Activated CD8-positive, alpha-beta memory T cell treated with anti-CD3 and anti-CD28 coated beads, Interleukin-2, amount 50 U/mL, for 4 hours (primary cell): ENCODE data around the gene YAP1.
"Not testable (repeated sequence)": the region's sequence is repeated elsewhere in the genome, so short reads cannot be mapped to it uniquely, and the experiment has no call there.

Source experiments
- DNase-seq: peaks from one replicate; pipeline ENCODE4 v3.0.0-alpha.2; 2020

YAP1 gene

GRCh38 chr11:102166175-102167064 is 56.2 kb downstream of the YAP1 start:
- DNase-seq: no peak

DNA sequence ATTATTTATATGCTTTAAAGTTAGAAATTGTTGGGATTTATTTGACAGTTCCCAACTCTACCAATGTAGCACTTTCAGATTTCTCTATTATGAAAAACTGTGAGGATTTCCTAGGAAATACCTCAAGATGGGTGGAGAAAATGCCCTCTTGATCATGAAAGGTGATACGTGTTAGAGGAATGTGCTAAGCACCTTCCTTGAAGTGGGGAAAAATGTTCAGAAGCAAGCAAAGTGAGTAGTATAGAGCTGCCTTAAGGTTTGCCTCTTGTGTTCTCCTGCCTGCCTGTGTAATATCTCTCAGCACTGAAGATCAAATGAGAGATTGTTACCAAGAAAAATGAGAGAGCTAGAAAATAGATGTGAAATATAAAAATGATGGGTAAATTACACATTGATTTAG is 58.2 kb downstream of the YAP1 start:
- DNase-seq: no peak

DNA sequence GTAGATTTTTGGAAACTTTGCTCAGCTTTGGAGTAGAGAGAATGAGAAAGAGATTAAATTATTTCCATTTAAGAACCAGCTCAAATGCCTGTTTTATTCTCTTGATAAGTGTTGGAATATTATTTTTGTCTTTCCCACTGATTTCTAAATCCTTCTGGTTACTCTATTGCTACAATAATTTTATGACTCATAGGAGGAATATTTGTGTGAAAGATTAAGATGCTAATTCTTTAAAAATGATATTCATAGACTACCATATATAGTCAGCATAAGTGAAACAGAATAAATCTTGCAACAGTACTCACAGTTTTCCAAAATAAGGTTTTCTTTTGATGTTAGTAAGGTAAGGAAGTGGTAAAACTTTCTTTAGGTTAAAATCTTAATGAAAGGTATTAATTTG is 60.9 kb downstream of the YAP1 start:
- DNase-seq: no peak

DNA sequence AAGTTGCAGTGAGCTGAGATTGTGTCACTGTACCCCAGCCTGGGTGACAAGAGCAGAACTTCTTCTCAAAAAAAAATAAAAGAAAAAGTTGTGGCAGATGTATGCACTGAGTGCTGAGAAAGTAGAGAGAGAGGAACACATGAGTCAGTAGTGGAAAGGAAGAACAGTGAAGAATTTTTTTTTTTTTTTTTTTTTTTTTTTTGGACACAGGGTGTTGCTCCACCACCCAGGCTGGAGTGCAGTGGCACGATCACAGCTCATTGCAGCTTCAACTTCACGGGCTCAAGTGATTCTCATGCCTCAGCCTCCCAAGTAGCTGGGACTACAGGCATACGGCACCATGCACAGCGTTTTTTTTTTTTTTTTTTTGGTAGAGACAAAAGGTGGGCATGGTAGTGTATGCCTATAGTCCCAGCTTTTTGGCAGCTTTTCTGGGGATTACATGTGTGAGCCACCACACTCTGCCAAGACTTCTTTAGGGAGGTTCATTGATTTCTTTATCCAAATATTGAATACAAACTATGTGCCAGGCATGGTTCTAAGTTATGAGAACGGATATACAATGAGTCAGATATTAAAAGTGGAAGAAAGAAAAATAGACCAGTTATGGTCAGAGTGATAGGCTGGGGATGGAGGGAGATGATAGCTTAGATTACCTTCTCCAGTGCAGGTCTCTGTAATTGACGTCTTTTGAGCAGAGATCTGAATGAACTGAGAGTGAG is 62.0 kb downstream of the YAP1 start:
- no peak for DNase-seq

- no peak for DNase-seq
These were observed 66.9 kb downstream of the YAP1 start for GRCh38 chr11:102177126-102177525.

DNA sequence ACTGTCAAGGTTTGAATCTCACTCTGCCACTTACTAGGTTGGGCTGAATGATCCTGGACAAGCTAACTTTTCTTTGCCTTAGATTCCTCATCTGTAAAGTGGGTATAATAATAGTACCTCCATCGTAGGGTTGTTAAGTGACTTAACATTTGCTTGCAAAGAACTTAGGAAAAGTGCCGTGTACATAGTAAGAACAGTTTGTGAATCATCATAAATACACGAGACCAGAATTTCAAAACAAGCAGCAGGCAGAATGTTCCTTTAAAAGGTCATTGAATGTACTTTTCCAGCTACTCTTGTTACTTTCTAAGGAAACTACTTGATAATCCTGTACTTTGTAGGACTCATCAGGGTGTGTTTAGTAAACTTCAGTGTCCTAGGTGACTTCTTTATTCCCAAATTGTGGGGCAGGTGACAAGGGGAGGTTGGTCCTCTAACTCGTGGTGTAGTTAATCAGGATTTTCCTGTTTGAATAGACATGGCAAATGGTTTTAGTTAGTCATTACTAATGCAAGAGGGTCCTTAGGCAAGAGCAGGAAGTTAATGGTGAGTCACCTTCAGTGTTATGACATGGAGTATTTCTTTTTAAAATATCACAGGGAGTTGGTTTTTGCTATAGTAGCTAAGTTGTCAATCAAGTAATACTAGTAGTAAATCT is 67.9 kb downstream of the YAP1 start:
- DNase-seq: no peak

DNA sequence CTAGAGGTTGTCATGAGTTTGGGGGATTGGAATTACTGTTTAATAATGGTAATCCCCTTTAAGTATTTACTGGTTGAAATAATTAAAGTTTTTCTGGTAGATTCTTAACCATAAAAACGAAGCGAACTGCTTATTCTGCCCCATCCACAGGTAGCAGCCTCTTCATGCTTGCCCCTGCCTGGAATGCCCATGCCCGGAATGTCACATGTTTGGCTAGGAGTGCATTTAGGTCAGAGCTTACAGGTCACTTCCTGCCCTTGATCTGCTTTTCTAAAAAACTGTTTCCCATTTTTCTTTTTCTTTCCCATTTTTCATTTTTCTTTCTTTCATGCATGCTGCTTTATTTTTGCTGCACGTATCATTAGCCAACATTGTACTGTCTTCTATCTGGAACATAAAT is 69.1 kb downstream of the YAP1 start:
- DNase-seq: no peak

- DNase-seq: no peak
These were observed 74.2 kb downstream of the YAP1 start for GRCh38 chr11:102184269-102184987.

DNA sequence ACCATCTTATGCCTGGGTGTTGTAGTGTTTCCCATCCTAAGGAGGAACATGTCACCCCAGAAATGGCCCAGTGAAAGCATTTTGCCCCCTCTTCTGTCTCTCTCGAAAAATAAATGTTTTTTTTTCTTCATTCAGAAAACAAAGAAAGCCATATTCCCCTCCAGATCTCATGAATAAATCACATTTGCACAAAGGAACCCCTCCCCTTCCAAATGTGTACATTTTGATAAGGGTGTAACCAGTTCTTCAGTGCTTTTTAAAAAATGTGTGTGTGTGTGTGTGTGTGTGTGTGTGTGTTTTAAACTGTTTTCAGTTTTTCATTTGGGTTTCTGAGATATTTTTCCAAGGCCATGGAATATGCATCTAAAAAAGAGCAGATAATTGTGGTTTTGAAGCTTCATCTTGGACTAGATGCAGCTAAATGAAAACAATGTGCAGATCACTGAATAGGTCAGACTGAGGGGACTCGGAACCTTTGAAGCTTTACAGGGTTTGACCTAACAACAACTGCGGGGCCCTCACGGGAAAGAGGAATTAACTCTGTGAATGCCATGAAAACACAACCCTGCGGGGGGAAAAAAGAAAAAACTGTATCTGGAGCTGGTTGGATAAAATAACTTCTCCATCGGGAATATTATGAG is 76.4 kb downstream of the YAP1 start:
- no peak for DNase-seq

DNA sequence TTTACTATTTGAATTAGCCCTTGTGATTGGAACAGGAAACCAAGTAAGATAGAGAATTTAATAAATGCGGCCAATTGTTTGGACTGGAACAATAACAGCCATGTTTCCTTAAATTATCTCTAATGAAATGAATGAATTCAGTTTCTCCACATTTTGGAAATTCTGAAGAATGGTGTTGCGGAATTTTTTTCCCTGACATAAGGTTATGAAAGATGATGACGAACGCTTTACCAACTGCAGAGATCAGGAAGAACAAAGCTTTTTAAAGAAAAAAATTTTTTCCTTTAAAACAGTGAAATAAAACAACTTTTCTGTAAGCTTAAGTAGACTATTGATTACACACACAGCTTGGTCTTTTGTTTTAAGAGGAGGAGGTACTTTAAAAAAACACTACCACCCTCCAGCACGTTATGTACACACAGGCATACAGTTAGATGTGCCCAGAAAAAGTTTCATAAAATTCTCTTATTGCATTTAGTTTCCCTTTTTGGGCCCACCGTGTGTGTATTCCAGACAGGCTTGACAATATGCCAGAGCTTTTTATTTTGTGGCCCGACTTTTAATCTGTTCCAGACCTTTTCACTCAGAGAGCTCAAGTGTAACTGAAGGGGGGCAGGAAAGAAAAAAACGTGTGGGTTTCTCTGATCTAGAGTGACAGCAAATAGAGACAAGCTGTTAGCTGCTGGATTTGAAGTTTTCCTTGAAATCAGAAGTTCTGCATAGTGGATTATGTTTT is 77.3 kb downstream of the YAP1 start:
- DNase-seq: no peak

DNA sequence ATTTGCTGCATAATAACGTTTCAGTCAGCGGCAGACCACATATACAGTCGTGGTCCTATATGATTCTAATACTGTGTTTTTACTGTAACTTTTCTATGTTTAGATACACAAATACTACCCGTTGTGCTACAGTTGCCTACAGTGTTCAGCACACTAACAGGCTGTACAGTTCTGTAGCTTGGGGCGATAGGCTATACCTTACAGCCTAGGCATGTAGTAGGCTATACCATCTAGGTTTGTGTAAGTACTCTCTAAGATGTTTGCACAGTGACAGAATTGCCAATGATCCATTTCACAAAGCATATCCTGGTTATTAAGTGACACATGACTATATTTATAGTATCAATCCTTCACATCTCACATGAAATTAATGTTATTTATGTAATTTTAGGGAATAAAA is 78.2 kb downstream of the YAP1 start:
- no peak for DNase-seq

DNA sequence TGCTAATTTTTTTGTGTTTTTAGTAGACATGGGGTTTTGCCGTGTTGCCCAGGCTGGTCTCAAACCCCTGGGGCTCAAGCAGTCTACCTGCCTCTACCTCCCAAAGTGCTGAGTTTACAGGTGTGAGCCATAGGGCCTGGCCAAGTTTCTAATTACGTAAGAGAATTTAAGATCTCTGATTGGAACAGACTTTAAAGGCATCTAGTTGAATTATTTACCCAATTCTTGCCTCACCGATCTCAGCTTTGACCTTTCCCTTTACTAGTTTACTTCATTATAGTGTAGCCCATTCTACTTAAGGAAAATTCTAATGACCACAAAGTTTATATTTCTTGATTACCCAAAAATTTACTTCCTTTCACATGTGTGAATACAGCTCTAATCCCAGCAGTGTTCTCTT is 81.6 kb downstream of the YAP1 start:
- no peak for DNase-seq

GRCh38 chr11:102192349-102193066 is 82.3 kb downstream of the YAP1 start:
- no peak for DNase-seq

- DNase-seq: no peak
These were observed 84.0 kb downstream of the YAP1 start for GRCh38 chr11:102194257-102194656.

DNA sequence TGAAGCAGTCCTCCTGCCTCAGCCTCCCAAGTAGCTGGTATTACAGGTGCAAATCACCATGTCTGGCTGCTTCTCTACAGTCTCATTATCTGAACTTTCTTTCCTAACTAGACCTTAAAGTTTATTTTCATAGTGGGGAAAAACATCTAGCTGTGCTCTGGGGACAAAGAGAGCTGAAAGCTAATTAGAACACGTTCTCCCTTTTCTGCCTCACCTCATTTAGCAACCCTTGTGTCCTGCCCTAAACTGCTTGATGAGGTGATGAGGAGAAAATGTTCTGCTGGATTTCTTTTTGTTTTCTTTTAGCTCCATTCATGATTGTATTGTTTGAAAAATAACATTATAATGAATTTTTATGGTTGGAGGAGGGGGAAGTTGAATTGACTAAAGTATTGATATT is 84.7 kb downstream of the YAP1 start:
- DNase-seq: no peak

DNA sequence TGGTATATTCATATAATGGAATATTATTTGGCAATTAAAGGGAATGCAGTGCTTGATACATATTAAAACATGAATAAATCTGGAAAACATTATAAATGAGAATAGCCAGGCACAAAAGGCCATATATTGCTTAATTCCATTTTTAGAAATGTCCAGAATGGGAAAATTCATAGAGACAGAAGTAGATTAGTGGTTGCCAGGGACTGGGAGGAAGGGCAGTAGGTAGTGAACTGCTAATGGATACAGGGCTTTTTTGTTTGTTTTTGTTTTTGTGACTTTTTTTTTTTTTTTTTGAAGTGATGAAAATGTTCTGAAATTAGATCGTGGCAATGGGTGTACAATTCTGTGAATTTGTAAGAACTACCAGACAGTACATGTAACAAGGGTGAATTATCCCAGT is 86.1 kb downstream of the YAP1 start:
- no peak for DNase-seq

GRCh38 chr11:102196816-102197215 is 86.6 kb downstream of the YAP1 start:
- no peak for DNase-seq

- DNase-seq: no peak
These were observed 87.5 kb downstream of the YAP1 start for GRCh38 chr11:102197670-102198139.

DNA sequence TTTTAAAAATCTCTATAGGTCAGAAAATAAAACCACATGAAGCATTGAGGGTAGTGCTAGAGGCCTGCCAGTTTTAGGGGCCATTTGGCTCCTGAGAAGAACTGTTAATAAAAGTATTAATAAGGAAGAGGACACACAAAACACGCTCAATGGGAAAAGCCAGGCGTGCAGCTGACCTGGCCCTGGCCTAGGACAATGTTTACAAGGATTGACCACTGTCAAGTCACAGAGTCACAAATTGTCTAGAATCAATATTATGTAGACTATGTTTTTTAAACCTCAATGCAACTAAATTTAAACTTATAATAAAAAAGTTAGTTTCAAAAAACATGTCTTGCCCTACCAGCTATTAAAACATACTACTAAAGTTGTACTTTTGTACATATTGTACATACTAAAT is 89.4 kb downstream of the YAP1 start:
- DNase-seq: no peak

- DNase-seq: not testable (repeated sequence)
These were observed 90.1 kb downstream of the YAP1 start for GRCh38 chr11:102200325-102200724.

GRCh38 chr11:102201776-102202175 is 91.5 kb downstream of the YAP1 start:
- no peak for DNase-seq
